ENCODE results near the gene OR13C5. TPM values are rescaled to one million over a fixed set of nuclear protein-coding genes. Genes with fewer than 3 reads are reported as not detected.
"Not testable (repeated sequence)": the region's sequence is repeated elsewhere in the genome, so short reads cannot be mapped to it uniquely, and the experiment has no call there.

OR13C5 gene, protein sequence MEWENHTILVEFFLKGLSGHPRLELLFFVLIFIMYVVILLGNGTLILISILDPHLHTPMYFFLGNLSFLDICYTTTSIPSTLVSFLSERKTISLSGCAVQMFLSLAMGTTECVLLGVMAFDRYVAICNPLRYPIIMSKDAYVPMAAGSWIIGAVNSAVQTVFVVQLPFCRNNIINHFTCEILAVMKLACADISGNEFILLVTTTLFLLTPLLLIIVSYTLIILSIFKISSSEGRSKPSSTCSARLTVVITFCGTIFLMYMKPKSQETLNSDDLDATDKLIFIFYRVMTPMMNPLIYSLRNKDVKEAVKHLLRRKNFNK
- not detected for total RNA-seq
- long read RNA-seq = 0 reads

DNA sequence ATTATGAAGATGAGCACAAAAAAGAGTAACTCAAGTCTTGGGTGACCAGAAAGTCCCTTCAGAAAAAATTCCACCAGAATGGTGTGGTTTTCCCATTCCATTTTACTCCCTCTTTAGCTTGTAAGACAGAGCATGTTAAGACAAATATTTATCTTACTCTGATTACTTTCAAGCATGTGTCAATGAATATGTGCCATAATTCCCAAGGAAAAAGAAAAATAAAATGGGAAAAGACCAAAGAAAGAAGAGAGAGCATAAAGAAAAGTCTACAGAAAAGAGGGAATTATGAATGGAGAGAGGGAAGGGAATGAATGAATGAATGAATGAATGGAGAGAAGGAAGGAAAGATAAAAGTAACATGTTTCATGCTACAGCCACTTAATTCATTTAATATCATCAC, at the start of gene OR13C5:
Gene OR13C5 (minus strand): TSS at position 101 of the 400 bp plus-strand sequence. CDS start 0 bp downstream, at position 101.
- DNase-seq; intact Hi-C loops (cut with DNase I); ATAC-seq: not testable (repeated sequence)

DNA sequence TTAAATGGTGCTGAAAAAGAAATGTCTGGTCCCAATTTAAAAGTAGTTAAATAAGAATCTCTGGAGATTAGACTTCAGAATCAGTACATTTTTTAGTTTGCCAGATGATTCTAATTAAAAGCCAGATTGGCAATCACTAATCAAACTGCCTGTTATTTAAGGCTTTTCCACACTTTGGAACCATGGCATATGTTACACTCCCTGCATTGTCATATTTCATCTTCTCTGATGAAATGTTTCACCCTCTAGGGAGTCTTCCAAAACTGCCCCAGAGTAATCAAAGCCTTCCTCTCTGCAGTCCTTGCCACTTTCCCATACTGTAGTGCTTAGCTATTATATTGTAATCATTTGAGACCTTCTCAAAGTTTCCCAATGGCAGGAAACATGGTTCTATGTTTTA, 36.2 kb upstream of the OR13C5 start:
- no peak for DNase-seq
- intact Hi-C loops (cut with DNase I) = no loop called here
- ATAC-seq = no peak

DNA sequence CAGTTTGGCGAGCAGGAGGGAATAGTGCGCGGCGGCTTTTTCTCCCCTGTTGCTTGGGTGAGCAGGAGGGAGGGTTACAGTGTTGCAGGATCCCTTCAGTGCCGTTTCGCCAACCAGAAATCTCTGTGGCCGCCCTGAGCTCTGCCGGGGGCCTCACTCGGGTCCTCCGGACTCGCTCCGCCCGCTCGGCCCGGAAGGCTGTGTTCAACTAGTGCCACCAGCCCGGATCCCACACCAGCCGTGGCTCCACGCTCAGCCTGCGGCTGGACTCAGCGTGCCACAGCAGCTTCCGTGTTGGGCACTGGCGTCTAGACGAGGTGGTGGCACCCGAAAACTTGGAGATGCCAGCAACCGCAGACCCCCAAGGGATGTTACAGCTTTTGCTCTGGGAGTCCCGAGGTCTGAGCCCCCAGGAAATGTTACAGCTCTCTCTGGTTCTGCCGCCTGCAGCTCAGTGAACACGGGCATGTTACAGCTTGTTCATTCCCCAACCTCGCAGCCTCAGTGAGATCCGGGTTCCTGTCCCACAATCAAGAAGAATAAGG, 34.8 kb upstream of the OR13C5 start:
- intact Hi-C loops (cut with DNase I) = no loop called here
- ATAC-seq = no peak
- no peak for DNase-seq

DNA sequence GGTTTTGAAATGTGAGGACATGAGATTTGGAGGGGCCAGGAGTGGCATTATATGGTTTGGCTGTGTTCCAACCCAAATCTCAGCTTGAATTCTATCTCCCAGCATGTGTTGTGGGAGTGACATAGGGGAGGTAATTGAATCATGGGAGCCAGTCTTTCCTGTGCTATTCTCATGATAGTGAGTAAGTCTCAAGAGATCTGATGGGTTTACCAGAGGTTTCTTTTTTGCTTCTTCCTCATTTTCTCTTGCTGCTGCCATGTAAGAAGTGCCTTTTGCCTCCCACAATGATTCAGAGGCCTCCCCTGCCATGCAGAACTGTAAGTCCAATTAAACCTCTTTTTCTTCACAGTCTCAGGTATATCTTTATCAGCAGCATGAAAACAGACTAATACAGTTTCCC, 26.8 kb upstream of the OR13C5 start:
- DNase-seq; intact Hi-C loops (cut with DNase I); ATAC-seq: not testable (repeated sequence)

DNA sequence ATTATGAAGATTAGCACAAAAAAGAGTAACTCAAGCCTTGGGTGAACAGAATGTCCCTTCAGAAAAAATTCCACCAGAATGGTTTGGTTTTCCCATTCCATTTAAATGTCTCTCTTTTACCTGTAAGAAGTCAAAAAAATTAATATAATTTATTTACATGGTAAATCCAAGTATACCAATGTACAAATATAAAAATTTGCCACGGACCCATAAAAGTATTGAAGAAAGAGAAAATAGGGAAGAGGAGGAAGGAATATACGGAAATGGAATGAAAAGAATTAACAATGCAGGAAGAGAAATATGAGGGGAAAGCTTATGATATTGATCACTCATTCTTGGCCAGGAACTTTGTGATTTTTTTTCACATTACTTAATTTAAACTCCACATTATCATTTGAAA, 18.9 kb upstream of the OR13C5 start, which contains the start of gene OR13C9:
Gene OR13C9 (minus strand): TSS at position 101 of the 400 bp plus-strand sequence. CDS start 0 bp downstream, at position 101.
- no peak for DNase-seq
- intact Hi-C loops (cut with DNase I) = loop anchor here in 1 of 2 donors (10.0 kb wide), 1 partner anchor 63 kb away; no protein-coding TSS in a partner anchor

DNA sequence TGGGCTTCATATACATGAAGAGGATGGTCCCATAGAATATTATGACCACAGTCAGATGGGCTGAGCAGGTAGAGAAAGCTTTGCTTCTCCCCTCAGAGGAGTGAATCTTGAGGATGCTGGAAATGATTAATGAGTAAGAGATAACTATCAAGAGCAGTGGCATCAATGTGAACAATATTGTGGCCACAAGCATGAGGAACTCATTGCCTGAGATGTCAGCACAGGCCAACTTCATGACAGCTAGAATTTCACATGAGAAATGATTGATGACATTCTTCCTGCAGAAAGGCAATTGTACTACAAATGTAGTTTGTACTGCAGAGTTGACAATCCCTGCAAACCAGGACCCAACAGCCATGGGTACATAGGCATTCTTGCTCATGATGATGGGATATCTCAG, 18.2 kb upstream of the OR13C5 start:
- DNase-seq (no peak), ATAC-seq (no peak)
- intact Hi-C loops (cut with DNase I) = loop anchor here in 1 of 2 donors (10.0 kb wide), 1 partner anchor 63 kb away; no protein-coding TSS in a partner anchor

More for the DNA sequence above, 18.9 kb upstream of the OR13C5 start, which contains the start of gene OR13C9:
- no peak for ATAC-seq

DNA sequence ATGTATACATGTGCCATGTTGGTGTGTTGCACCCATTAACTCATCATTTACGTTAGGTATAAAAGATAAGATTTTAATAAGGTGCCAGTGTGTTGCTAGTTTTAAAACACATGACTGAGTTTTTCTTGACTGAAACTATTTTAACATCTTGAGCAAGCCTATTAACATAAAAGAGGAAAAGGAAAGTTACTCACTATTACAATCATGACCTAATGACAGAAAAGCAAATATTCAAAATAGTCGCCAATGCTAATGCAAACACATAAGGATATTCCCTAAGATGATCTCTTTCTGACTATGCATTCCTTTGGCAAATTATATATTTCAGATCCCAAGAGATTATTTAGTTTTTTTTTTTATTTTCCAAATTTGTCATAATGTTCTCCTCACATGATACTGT, 12.0 kb upstream of the OR13C5 start:
- ATAC-seq (no peak), DNase-seq (no peak)
- intact Hi-C loops (cut with DNase I) = loop anchor here in 1 of 2 donors (10.0 kb wide), 1 partner anchor 56 kb away; no protein-coding TSS in a partner anchor

DNA sequence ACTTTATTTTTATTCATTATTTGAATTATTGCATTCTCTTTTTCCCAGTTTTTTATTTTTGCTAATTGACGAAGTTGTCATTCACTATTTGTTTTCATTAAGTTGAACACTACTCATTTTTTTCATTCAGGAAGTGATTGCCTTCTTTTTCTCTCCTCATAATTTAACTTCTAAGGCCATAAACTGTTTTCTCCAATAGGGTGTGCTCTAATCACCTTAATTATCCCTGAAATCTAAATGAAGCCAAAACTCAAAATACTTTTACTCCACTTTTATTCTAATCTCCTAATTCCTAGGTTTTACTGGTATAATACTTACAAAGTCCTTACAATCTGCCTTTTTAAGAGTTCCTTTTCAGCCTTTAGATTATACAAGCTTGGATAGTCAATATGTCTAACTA, 9.1 kb upstream of the OR13C5 start:
- intact Hi-C loops (cut with DNase I) = no loop called here
- DNase-seq = no peak
- no peak for ATAC-seq

DNA sequence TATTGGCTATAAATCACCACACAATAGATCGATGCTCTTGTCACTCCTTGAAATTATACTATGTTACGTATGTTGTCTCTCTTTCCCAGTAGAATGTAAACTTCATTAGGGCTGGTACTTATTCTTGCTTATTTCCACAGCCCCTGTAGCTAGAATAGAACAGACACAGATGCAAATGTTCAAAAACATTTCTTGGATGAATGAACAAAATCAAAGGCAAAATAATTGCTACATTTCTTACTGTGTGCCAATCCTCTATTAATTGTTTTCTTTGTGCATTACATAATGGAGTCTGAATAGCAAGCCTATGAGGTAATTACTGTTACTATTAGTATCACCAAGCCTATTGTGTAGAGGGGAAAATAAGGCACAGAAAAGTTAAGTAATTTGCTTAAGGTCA, 6.9 kb upstream of the OR13C5 start:
- no peak for ATAC-seq
- intact Hi-C loops (cut with DNase I) = no loop called here
- no peak for DNase-seq

DNA sequence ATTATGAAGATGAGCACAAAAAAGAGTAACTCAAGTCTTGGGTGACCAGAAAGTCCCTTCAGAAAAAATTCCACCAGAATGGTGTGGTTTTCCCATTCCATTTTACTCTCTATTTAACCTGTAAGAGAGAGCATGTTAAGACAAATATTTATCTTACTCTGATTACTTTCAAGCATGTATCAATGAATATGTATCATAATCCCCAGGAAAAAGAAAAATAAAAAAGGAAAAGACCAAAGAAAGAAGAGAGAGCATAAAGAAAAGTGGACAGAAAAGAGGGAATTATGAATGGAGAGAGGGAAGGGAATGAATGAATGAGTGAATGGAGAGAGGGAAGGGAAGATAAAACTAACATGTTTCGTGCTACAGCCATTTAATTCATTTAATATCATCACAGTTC, 6.3 kb upstream of the OR13C5 start, which contains the start of gene OR13C2:
Gene OR13C2 (minus strand): TSS at position 101 of the 400 bp plus-strand sequence. CDS start 0 bp downstream, at position 101.
- DNase-seq; ATAC-seq; intact Hi-C loops (cut with DNase I): not testable (repeated sequence)

DNA sequence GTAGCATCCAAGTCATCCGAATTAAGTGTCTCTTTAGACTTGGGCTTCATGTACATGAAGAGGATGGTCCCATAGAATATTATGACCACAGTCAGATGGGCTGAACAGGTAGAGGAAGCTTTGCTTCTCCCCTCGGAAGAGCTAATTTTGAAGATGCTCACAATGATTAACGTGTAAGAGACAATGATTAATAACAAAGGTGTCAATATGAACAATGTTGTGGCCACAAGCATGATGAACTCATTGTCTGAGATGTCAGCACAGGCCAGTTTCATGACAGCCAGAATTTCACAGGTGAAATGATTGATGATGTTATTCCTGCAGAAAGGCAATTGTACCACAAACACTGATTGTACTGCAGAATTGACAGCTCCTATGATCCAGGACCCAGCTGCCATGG, 5.6 kb upstream of the OR13C5 start:
- no peak for ATAC-seq
- DNase-seq = no peak
- intact Hi-C loops (cut with DNase I) = no loop called here

DNA sequence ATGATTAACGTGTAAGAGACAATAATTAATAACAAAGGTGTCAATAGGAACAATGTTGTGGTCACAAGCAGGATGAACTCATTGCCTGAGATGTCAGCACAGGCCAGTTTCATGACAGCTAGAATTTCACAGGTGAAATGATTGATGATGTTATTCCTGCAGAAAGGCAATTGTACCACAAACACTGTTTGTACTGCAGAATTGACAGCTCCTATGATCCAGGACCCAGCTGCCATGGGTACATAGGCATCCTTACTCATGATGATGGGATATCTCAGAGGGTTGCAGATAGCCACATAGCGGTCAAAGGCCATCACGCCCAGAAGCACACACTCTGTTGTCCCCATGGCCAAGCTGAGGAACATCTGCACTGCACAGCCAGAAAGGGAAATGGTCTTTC, 464 bp downstream of the OR13C5 start:
- ATAC-seq; DNase-seq; intact Hi-C loops (cut with DNase I): not testable (repeated sequence)

DNA sequence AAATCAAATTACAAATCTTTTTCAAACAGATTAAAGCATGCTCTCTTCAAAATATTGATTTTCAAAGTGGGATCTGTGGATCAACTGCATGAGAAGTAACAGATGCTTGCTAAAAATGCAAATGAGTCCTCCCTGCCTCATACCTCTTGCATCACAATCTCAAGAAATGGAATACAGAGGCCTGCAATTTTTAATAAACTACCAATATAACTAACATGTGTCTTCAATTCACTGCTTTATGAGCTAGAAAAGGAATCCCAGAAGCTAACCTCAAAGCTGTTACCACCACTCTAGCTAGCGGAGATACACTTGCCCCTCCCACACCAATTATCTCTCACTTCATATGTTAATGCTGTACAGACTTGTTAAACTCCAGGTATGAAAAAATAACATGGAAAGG, 9.6 kb downstream of the OR13C5 start:
- ATAC-seq = no peak
- intact Hi-C loops (cut with DNase I) = no loop called here

DNA sequence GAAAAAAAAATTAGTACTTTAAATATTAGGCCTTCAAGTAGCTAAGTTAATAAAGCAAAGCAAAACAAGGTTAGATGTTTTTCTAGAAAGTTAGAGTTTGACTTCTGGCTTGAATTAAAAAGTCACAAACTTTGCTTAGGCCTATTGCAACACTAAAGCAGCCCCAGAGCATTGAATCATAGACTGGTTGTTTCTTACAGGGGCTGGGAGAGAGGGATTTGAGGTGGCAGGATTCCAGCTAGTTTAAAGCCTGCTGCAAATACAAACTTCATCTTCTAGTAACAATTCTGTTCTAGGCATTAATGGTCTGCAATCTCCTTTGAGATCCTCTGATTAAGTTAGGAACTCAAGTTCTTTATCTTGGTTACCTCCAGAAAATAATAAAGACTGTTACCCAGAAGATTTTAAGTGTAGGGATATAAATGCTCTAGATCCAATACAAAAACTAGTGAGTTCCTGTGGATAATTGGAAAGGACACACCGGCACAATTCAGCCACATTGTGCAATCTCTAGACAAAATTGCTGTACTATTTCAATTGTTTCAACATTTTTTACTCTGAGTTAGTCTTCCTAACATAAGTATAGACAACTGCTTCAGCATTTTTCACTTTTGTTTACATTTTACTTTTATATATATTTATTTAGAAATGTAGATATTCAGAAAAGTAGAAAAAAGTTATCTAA, 12.6 kb downstream of the OR13C5 start:
- no peak for ATAC-seq
- peak; percentile 13 for DNase-seq
- intact Hi-C loops (cut with DNase I) = no loop called here

More for the DNA sequence above, 9.6 kb downstream of the OR13C5 start:
- no peak for DNase-seq

DNA sequence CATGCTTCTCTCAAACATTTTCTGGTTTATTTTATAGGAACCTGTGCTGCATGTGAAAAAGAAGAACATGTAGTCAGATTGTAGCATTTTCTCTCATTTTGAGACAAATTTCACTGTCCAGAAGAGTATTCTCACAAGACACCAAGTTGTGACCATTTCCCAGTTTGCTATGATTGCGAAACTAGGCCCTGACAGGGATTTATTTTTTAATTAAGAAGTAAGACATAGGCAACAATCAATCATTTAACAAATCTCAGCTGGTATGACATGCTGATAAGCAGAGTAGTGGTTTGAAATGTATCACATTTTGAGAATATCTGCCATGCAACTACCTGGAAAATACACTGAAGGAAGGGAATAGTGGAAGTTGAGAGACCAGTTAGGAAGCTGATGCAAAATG, 18.7 kb downstream of the OR13C5 start:
- intact Hi-C loops (cut with DNase I) = no loop called here
- no peak for ATAC-seq
- no peak for DNase-seq

DNA sequence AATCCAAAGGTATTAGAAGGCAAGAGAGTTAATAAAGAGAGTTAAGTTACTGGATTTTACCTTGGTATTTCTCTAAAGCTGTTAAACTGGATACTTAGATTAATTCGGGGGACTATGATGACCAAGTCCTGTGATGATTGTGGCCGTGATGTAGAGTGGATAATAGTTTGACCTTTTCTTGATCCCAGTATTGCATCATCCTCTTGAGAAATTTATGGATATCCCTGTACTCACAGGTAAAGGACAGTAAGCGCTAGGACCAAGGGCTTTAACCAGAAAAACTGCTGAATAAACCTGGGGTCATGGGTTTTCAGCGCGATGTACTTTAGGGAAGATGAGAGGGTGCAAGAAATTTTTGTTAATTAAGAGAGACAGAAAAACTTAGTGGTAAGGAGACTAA, 21.9 kb downstream of the OR13C5 start:
- no peak for ATAC-seq
- intact Hi-C loops (cut with DNase I) = no loop called here

DNA sequence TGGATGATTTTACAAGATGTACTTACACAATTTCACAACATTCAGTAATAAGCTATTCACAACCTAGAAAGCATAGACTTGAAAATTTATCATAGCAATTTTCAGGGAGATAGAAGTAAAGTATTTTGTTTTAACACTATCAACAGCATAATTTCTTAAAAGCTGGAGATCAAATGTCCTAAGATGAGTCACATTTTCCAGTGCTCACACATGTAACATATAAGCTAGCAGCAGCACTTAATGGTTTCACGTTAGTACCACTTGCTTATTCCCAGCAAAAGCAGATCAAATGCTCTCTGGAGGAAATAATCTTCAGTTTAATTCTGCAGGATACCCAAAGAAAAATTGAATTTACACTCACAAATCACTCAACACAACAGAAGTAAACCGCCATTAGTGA, 23.8 kb downstream of the OR13C5 start:
- intact Hi-C loops (cut with DNase I) = no loop called here
- no peak for ATAC-seq
- DNase-seq = no peak

More for the DNA sequence above, 21.9 kb downstream of the OR13C5 start:
- no peak for DNase-seq

DNA sequence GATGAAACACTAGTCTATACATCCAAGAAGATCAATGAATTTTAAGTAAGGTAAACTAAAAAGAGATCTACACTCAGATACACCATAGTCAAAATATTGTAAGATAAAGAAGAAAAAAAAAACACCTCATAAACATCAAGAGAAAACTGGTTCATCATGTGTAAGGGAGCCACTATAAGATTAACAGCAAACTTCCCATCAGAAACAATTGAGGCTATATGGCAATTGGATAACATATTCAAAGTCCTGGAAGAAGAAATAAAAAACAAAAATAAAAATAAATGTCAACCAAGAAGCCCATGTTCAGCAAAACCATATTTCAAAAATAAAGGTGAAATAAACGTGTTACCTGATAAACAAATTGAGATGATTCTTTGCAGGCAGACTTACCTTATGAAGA, 26.6 kb downstream of the OR13C5 start:
- intact Hi-C loops (cut with DNase I) = no loop called here
- ATAC-seq (no peak), DNase-seq (no peak)

DNA sequence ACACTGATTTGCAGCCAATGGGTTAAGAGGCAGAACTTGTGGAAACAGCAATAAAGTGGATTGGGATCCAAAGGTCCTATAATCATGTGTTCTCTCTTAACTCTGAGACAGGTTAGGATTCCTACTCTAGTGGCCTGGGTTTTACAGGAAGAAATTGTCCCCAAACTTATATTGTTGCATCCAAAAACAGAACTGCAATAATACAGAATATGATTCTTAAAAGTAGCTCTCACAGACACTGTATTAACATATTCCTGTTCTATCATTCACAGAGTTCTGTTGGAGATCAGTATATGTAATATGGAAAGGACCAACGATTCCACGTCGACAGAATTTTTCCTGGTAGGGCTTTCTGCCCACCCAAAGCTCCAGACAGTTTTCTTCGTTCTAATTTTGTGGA, 30.3 kb downstream of the OR13C5 start, which contains the start of gene OR13C8:
Gene OR13C8 (plus strand): TSS at position 301 of the 400 bp plus-strand sequence. CDS start 0 bp downstream, at position 301.
- intact Hi-C loops (cut with DNase I) = no loop called here
- no peak for ATAC-seq
- no peak for DNase-seq

DNA sequence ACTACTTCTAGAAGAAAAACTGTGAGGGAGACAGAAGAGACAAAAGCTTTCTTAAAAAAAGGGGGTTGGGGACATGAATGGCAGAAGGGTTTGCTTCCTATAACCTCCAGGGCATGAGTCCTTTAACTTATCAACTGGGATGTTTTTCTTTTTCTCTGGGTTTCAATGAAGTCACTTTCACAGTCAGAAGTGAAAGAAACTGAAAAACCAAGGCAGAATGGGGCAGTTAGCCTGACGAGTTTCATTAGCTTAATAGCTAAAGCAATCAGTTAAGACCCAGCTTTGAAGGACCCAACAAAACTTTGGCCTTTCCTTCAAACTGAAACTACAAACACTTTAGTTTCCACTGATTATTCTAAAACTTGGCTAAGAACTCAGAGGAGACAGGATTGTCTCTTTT, 34.9 kb downstream of the OR13C5 start:
- DNase-seq (no peak), ATAC-seq (no peak)
- intact Hi-C loops (cut with DNase I) = no loop called here

All from left cardiac atrium (tissue), 4 donors.